Mesodermal cell (in vitro differentiated cells): ENCODE results near the gene CD69. TPM values are rescaled to one million over a fixed set of nuclear protein-coding genes. Genes with fewer than 3 reads are reported as not detected.

ENCODE experiments used
- H3K27ac ChIP-seq: 2 replicates; pipeline ENCODE4 v1.7.0; 2013; ENCODE audit warnings: mild to moderate bottlenecking, low read depth, low read length, moderate library complexity; ENCODE audit not compliant: severe bottlenecking
- H3K36me3 ChIP-seq: 2 replicates; pipeline ENCODE4 v1.7.1; 2013; ENCODE audit warnings: mild to moderate bottlenecking, low read length, moderate library complexity; ENCODE audit not compliant: control insufficient read depth, insufficient read depth
- H3K4me1 ChIP-seq: one replicate; pipeline ENCODE4 v1.7.1; 2013; ENCODE audit warnings: mild to moderate bottlenecking, low read length; ENCODE audit not compliant: insufficient read depth, control insufficient read depth, poor library complexity, severe bottlenecking
- H3K4me3 ChIP-seq: 2 replicates; pipeline ENCODE4 v1.7.0; 2013; ENCODE audit warnings: low read length, control low read depth, mild to moderate bottlenecking; ENCODE audit not compliant: insufficient read depth, poor library complexity, severe bottlenecking; ENCODE audit errors: extremely low read depth
- H3K9me3 ChIP-seq: 2 replicates; pipeline ENCODE4 v1.7.1; 2013; ENCODE audit warnings: mild to moderate bottlenecking, low read length, moderate library complexity; ENCODE audit not compliant: control insufficient read depth
- WGBS, 2 experiments: methylation state at CpG; one replicate each; pipeline ENCODE4 v1.1.5; 2013; ENCODE audit warnings: missing lambda C conversion rate in 2 of 2; ENCODE audit not compliant: insufficient coverage in 2 of 2; 5-methylcytosine and 5-hydroxymethylcytosine counted together
- polyA plus RNA-seq, 2 experiments: library from polyadenylated mRNA; stranded (reverse); fragments of 50-300 nt; gene quantifications; one replicate each; pipeline ENCODE4 v1.2.3, GENCODE V29; 2013

The CD69 gene
- polyA plus RNA-seq (2013, experiment 1 of 2): 1.4 TPM
- polyA plus RNA-seq (2013, experiment 2 of 2): 1.1 TPM

- Histone ChIP-seq H3K36me3 (no peaks in the 10 kb centered on the region), H3K9me3 (no peaks in the 10 kb centered on the region), H3K4me3 (no peak within 1 kb of the TSS), H3K4me1 (no peaks in the 10 kb centered on the region), H3K27ac (no peak within 1 kb of the TSS)
- 83 to 89% methylated on average over 2 of the region's 6 CpGs for WGBS, 2 experiments
Measured at GRCh38 chr12:9760699-9761418, at the start of gene CD69. Gene CD69 (minus strand): TSS chr12:9760901. CDS start chr12:9760820, 81 bp downstream.

- no peaks in the 10 kb centered on the region for H3K9me3 ChIP-seq
- no peak overlapping the region for H3K27ac ChIP-seq
- no peaks in the 10 kb centered on the region for H3K4me1 ChIP-seq
- H3K36me3 ChIP-seq: no peaks in the 10 kb centered on the region
- H3K4me3 ChIP-seq: no peak overlapping the region
Measured at GRCh38 chr12:9809866-9810265, 49.2 kb upstream of the CD69 start.

- H3K4me3 ChIP-seq: no peak overlapping the region
- no peaks in the 10 kb centered on the region for H3K36me3 ChIP-seq
- H3K9me3 ChIP-seq: no peaks in the 10 kb centered on the region
- no peak overlapping the region for H3K27ac ChIP-seq
- no peaks in the 10 kb centered on the region for H3K4me1 ChIP-seq
- 100% methylated on average over 2 of the region's 4 CpGs; no CpG with 5 or more reads in 1 of the 2 experiments for WGBS, 2 experiments
Measured at GRCh38 chr12:9809338-9809737, 48.6 kb upstream of the CD69 start.

GRCh38 chr12:9808504-9808903 lies 47.8 kb upstream of the CD69 start:
- H3K9me3 ChIP-seq: no peaks in the 10 kb centered on the region

GRCh38 chr12:9806714-9807113 lies 46.0 kb upstream of the CD69 start:
- Histone ChIP-seq H3K36me3 (no peaks in the 10 kb centered on the region), H3K27ac (no peak overlapping the region), H3K4me1 (no peaks in the 10 kb centered on the region), H3K9me3 (no peaks in the 10 kb centered on the region), H3K4me3 (no peak overlapping the region)
- 92 to 93% methylated on average over 3 of the region's 4 CpGs for WGBS, 2 experiments

More at GRCh38 chr12:9808504-9808903, 47.8 kb upstream of the CD69 start:
- Histone ChIP-seq H3K4me1 (no peaks in the 10 kb centered on the region), H3K27ac (no peak overlapping the region), H3K36me3 (no peaks in the 10 kb centered on the region), H3K4me3 (no peak overlapping the region)
- WGBS, 2 experiments: 100% methylated on average over 1 of the region's 3 CpGs

DNA sequence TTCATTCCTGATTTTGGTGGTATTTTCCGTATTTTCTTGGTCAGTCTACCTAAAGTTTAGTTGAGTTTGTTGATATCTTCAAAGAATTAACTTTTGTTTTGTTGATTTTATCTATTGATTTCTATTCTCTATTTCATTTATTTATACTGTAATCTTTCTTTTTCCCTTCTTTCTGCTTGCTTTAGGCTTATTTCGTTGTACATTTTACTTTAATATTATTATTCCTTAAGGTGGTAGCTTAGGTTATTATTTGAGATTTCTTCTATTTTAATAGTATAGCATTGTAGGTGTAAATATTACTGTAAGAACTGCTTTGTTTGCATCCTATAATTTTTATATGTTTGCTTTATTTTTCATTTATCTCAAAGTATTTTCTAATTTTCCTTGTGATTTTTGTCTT lies 45.2 kb upstream of the CD69 start:
- Histone ChIP-seq H3K9me3 (no peaks in the 10 kb centered on the region), H3K4me3 (no peak overlapping the region), H3K36me3 (no peaks in the 10 kb centered on the region), H3K27ac (no peak overlapping the region), H3K4me1 (no peaks in the 10 kb centered on the region)
- no CpG with 5 or more reads among the region's 2 CpGs for WGBS, 2 experiments

DNA sequence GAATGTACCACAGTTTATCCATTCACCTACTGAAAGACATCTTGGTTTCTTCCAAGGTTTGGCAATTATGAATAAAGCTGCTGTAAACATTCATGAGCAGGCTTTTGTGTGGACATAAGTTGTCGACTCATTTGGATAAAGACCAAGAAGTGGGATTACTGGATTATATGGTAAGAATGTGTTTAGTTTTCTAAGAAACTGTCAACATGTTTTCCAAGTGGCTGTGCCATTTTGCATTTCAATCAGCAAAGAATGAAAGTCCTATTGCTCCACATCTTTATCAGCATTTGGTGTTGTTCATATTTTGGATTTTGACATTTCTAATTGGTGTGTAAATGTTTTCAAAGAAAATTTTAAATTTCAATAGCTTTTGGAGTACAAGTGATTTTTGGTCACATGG lies 39.3 kb upstream of the CD69 start:
- Histone ChIP-seq H3K36me3 (no peaks in the 10 kb centered on the region), H3K4me1 (no peaks in the 10 kb centered on the region), H3K9me3 (no peaks in the 10 kb centered on the region), H3K27ac (no peak overlapping the region), H3K4me3 (no peak overlapping the region)
- 80% methylated on average over 1 of the region's 1 CpG; no CpG with 5 or more reads in 1 of the 2 experiments for WGBS, 2 experiments

DNA sequence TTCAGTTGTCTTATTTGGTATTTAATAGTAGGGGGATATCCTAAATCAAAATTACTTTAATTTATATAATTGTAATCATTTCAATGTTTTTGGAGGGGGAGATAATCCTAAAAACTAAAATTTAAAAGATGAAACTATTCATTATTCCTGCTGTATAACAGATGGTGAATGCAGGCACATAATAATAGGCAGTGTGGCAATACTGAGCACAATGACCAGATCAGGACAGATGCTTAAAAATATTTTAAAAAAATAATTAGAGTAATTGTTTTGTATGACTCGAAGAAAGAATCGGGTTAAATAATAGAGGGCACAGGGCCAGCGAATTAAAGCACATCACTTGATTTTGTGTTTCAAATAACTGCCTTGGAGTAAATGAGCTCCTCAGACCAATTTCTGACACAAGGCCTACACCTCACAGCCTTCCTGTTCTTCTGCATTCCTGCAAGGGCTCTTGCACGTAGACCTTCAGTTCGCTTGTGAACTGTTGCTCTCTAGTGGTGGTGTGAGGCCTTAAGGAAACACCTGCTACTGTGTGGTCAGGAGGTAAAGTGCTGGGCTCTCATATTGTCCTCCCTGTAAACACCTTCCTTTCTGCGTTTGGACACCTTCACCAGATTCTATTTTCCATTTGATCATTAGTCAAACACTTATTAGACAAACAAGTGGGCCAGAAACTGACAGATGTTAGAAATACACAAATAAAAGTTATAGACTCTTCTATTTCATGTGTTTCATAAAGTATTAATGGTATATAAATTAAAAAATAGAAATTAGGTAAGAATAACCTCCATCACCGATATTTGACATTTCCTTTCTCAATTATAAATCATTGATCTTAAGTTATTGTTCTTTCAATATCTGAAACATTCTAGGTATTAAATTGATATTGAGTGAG lies 37.3 kb upstream of the CD69 start:
- Histone ChIP-seq H3K9me3 (no peaks in the 10 kb centered on the region), H3K36me3 (no peaks in the 10 kb centered on the region), H3K27ac (no peak overlapping the region), H3K4me1 (no peaks in the 10 kb centered on the region), H3K4me3 (no peak overlapping the region)
- 43% methylated on average over 1 of the region's 7 CpGs; no CpG with 5 or more reads in 1 of the 2 experiments for WGBS, 2 experiments

GRCh38 chr12:9796971-9797370 lies 36.3 kb upstream of the CD69 start:
- 82 to 100% methylated on average over 1 to 2 of the region's 7 CpGs for WGBS, 2 experiments
- no peak overlapping the region for H3K4me3 ChIP-seq
- H3K4me1 ChIP-seq: no peaks in the 10 kb centered on the region

GRCh38 chr12:9796346-9796745 lies 35.6 kb upstream of the CD69 start:
- no peaks in the 10 kb centered on the region for H3K36me3 ChIP-seq
- H3K4me1 ChIP-seq: no peaks in the 10 kb centered on the region
- H3K27ac ChIP-seq: no peak overlapping the region
- WGBS, 2 experiments: no CpG with 5 or more reads among the region's 5 CpGs
- H3K4me3 ChIP-seq: no peak overlapping the region
- H3K9me3 ChIP-seq: no peaks in the 10 kb centered on the region

More at GRCh38 chr12:9796971-9797370, 36.3 kb upstream of the CD69 start:
- H3K9me3 ChIP-seq: no peaks in the 10 kb centered on the region
- no peak overlapping the region for H3K27ac ChIP-seq
- no peaks in the 10 kb centered on the region for H3K36me3 ChIP-seq
